C4-2B (cell line): ENCODE results near the gene B3GLCT.
"Not testable (repeated sequence)": the region's sequence is repeated elsewhere in the genome, so short reads cannot be mapped to it uniquely, and the experiment has no call there.

Source experiments
- H3K27ac ChIP-seq: fragments of 450-650 bp; 2 replicates; pipeline ENCODE4 v1.5.1; 2017
- ZFX ChIP-seq: fragments of 450-650 bp; IDR thresholded peaks from 2 replicates; pipeline ENCODE4 v1.6.1; 2017
- TF ChIP-seq, protein P1 (sequence below): fragments of 450-650 bp; conservative IDR thresholded peaks from 2 replicates; pipeline ENCODE4 v1.5.1; 2017; ENCODE audit warnings: mild to moderate bottlenecking

Gene B3GLCT

DNA sequence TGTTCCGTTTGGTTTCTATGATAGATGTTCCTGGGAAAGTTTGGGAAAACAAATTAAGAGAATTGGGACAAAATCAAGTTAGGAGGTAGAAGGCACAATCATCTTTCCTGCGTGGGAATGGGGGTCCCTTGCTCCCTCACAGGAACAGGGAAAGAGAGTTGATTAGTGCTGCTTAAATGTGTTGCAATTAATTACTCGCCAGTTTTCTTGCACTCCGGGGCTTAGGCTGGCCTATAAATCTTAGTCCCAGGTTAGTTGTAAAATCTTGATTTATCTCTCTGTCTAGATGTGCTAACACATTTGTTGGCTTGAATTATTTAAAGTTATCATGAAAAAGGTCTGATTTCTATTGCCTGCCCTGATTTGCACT lies 10.1 kb downstream of the B3GLCT start:
- no peak overlapping the region for H3K27ac ChIP-seq
- no peak for TF ChIP-seq ZFX
- TF ChIP-seq, protein P1, sequence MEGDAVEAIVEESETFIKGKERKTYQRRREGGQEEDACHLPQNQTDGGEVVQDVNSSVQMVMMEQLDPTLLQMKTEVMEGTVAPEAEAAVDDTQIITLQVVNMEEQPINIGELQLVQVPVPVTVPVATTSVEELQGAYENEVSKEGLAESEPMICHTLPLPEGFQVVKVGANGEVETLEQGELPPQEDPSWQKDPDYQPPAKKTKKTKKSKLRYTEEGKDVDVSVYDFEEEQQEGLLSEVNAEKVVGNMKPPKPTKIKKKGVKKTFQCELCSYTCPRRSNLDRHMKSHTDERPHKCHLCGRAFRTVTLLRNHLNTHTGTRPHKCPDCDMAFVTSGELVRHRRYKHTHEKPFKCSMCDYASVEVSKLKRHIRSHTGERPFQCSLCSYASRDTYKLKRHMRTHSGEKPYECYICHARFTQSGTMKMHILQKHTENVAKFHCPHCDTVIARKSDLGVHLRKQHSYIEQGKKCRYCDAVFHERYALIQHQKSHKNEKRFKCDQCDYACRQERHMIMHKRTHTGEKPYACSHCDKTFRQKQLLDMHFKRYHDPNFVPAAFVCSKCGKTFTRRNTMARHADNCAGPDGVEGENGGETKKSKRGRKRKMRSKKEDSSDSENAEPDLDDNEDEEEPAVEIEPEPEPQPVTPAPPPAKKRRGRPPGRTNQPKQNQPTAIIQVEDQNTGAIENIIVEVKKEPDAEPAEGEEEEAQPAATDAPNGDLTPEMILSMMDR = no peak

DNA sequence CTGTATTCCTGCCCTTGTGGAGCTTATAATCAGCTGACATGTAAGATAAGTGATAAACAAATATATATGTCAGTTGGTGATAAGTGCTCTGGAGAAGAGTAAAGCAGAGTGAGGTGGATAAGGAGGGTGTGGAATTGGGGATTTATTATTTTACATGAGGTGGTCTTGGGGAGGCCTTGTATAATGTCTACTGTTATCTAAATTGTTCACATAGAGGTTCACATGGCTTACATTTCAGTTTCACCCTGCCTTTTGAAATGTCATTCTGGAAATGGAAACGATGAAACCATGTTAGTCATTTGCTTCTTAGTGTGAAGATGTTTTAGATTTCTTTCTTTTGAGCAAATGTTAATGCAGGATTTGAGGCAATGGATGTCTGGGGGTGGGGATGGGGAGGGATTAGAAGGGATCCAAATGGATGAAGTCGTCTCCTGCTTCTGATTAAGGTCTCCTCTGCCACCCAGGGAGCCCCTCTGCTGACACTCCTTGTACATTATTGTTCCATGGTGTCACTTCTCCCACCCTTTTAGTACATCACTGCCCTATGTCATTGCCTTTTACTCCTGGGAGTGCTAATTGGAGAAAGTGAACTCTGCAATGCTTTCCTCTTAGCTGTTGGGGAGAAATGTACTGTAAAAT lies 14.0 kb downstream of the B3GLCT start:
- no peak overlapping the region for H3K27ac ChIP-seq
- TF ChIP-seq, protein P1 = no peak
- no peak for TF ChIP-seq ZFX

DNA sequence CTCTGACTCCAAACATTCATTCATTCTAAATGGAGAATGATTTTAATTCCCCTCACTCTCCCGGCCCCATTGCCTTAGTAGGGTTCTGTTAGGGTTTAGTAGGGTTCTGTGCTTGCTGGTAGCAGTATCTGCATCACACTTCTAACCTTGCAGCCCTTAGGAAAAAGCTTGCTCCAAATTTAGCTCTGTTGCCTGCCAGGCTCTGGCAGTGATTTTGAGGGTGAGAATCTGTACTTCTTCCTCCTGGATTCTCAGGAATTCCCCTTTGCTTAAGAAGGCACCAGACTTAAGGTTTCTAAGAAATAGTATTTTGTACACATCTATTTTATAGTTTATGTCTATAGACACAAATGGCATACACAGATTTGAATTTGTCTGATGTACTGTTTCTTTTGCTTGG lies 14.7 kb downstream of the B3GLCT start:
- TF ChIP-seq, protein P1 = no peak
- no peak for TF ChIP-seq ZFX
- no peak overlapping the region for H3K27ac ChIP-seq

DNA sequence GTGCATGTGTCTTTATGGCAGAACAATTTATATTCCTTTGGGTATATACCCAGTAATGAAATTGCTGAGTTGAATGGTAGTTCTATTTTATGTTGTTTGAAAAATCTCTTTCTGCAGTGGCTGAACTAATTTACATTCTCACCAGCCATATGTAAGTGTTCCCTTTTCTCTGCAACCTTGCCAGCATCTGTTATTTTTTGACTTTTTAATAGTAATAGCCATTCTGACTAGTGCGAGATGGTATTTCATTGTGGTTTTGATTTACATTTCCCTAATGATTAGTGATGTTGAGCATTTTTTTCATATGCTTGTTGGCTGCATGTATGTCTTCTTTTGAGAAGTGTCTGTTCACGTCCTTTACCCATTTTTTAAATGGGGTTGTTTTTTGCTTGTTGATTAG lies 17.1 kb downstream of the B3GLCT start:
- H3K27ac ChIP-seq = not testable (repeated sequence)

DNA sequence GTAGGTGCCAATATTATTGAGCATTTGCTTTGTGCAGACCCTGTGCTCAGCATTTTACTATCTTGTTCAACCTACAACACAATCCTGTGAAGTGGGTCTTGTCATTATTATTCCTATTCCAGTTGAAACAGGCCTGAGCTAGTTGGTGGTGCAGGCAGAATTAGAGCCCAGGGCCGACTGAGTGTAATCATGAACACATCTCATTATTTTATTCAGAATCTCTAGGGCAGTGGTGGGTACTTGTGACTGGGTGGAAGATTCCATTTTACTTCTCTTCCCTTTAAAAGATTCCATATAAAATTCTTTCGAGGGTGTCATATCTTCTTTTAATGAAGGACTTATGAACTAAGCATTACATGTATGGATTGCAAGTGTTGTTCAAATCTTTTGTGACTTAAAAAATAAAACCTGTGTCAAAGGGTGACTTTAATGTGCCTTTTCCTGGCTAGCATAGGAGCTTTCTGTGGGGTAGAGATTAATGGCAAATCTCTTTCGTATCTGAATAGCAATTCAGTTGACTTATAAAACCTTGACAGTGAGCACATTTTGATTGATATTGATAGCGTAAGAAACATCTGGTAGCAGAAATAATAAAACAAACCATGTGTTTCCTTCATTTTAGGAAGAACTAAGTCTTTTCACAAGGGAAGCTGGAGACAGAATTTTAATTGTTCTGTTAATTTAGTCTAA lies 20.3 kb downstream of the B3GLCT start:
- no peak for TF ChIP-seq ZFX
- TF ChIP-seq, protein P1 = no peak
- H3K27ac ChIP-seq = no peak overlapping the region

DNA sequence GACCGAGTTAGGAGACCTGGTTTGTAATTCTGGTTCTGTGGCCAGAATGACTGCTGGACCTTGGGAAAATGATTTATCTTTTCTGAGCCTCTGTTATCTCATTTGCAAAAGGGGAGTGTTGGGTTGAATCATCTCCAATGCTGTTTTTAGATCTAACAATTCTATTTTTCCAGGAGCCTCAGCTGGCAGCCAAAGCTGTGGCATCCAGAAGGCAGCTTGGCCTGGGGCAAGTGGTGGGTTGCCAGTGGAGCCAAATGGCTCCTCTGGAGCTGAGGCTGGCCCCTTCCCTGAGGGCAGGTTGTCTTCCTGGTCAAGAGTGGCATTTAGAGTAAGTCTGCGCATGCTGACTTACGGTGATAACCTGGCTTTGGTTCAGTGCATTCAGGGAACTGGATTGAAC lies 21.3 kb downstream of the B3GLCT start:
- TF ChIP-seq, protein P1 = no peak
- TF ChIP-seq ZFX = no peak
- H3K27ac ChIP-seq = no peak overlapping the region

DNA sequence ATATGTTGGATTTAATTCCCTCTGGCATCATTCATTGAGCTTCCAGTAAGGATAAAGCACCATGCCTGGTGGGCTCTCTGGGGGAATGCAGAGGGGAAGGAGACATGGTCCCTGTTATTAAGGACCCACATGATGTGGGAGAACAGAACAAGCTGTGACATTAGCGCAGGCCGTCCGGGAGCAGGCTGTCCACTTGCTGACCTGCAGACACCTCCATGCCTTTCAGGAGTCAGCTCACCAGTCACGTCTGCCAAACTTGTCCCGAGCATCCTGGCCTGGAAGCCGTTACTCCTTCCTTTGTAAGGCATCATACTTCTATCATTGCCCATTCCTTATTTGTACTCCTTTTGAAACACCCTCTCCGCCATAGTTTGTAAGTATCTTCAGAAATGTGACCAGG lies 23.4 kb downstream of the B3GLCT start:
- TF ChIP-seq ZFX = no peak
- TF ChIP-seq, protein P1 = no peak

DNA sequence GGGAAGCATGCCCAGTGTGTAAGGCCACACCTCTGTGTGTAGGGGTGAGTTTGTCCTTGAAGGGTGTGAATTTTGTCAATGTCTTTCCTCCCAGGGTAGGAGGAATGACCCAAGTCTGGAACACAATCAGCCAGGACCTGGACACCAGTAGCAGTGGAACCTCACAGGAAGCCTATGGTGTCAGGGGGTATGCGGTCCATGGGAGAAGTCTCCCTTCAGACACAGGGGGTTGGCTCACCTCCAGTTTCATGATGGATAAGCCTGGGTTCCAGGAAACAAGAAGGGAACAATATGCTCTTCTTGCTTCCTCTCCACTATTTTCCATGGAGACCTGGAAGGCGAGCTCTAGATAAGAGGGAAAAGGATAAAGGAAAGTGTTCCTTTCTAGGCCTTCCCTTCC lies 23.9 kb downstream of the B3GLCT start:
- H3K27ac ChIP-seq = no peak overlapping the region
- no peak for TF ChIP-seq ZFX
- TF ChIP-seq, protein P1 = no peak

More for the DNA sequence above, 23.4 kb downstream of the B3GLCT start:
- H3K27ac ChIP-seq = no peak overlapping the region
